ENCODE data around the gene FOXP4. TPM values are rescaled to one million over a fixed set of nuclear protein-coding genes. Genes with fewer than 3 reads are reported as not detected.

The FOXP4 gene
- polyA plus RNA-seq, 1 of the 3 experiments (the other 2 are of a cell fraction), result 7.3 TPM

DNA sequence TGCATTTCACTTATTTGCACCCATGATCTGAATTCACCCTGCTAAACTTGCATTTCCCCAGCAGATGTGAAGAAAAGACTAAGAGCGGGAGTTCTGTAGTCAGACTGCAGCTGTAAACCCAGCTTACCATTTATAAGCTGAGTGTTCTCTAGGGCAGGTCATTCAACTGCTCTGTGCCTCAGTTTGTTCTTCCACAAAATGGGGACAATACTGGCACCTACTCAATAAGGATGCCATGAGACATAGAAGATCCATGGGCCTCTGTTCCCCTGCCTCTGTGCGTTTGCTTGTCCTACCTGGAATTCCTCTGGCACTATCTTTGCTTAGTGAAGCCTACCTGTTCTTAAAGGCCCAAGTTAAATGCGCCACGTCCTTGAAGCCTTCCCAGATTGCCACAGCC is 79.8 kb downstream of the FOXP4 start:
- Histone ChIP-seq H3K36me3 (replicated peaks in 1 of 2; ENCODE audit: control insufficient read depth in 1 of 2, insufficient read depth in 2 of 2, low read length in 1 of 2) (no peaks in the 10 kb centered on the region), H3K4me1 (ENCODE audit: control insufficient read depth in 1 of 2, insufficient read depth in 2 of 2, low read depth in 1 of 2, low read length in 1 of 2) (peaks cover 0 to 3% of the 10 kb centered on the region in 2 experiments; a peak in 2 of 4 replicates), H3K79me2 (ENCODE audit: insufficient read depth) (no peaks in the 10 kb centered on the region), H3K9me3 (no peaks in the 10 kb centered on the region), H3K27me3 (ENCODE audit: insufficient read depth) (no peaks in the 10 kb centered on the region), H3K4me2 (no peak overlapping the region), H3K4me3 (ENCODE audit: low read depth in 2 of 2, low read length in 1 of 2) (no peak overlapping the region), H4K20me1 (ENCODE audit: insufficient read depth) (no peaks in the 10 kb centered on the region), H3K27ac (ENCODE audit: low read depth in 2 of 2, low read length in 1 of 2) (no peak overlapping the region), H2AFZ (ENCODE audit: low read depth) (no peak overlapping the region), H3K9ac (no peak overlapping the region), H3F3A (replicated peaks; ENCODE audit: insufficient read depth) (no peaks in the 10 kb centered on the region), H3K9me2 (no peaks in the 10 kb centered on the region)
- WGBS (ENCODE audit: low lambda C conversion rate), result 76% methylated on average over 4 of the region's 4 CpGs
- TF ChIP-seq, protein P1, sequence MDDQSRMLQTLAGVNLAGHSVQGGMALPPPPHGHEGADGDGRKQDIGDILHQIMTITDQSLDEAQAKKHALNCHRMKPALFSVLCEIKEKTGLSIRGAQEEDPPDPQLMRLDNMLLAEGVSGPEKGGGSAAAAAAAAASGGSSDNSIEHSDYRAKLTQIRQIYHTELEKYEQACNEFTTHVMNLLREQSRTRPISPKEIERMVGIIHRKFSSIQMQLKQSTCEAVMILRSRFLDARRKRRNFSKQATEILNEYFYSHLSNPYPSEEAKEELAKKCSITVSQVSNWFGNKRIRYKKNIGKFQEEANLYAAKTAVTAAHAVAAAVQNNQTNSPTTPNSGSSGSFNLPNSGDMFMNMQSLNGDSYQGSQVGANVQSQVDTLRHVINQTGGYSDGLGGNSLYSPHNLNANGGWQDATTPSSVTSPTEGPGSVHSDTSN (IDR thresholded peaks at IDR 0.05), result no peak
- TF ChIP-seq FOXJ3 (CRISPR knock-in tag; IDR thresholded peaks at IDR 0.05) (no peak), MXI1 (IDR thresholded peaks at IDR 0.05; ENCODE audit: low read depth, low read length) (no peak), GATA2 (CRISPR knock-in tag; IDR thresholded peaks at IDR 0.05) (no peak), TCF12 (IDR thresholded peaks at IDR 0.05) (no peak), SIN3A (IDR thresholded peaks at IDR 0.05; ENCODE audit: borderline replicate concordance, low read depth, low read length) (no peak), JUND (IDR thresholded peaks at IDR 0.05) (no peak), NFIC (IDR thresholded peaks at IDR 0.05; ENCODE audit: borderline replicate concordance) (no peak), FOSL2 (IDR thresholded peaks at IDR 0.05; ENCODE audit: borderline replicate concordance, low read depth) (no peak), RXRA (IDR thresholded peaks at IDR 0.05; ENCODE audit: borderline replicate concordance, low read depth) (no peak), TEAD4 (IDR thresholded peaks at IDR 0.05; ENCODE audit: borderline replicate concordance, insufficient read depth) (no peak), EZH2phosphoT487 (IDR thresholded peaks at IDR 0.05; ENCODE audit: borderline replicate concordance, low read depth) (no peak), RCOR1 (IDR thresholded peaks at IDR 0.05; ENCODE audit: low read length) (no peak), RFX5 (IDR thresholded peaks at IDR 0.05; ENCODE audit: low read length) (no peak), POLR2AphosphoS5 (IDR thresholded peaks at IDR 0.05; ENCODE audit: low read depth, low read length) (no peak), EP300 (IDR thresholded peaks at IDR 0.05; ENCODE audit: borderline replicate concordance in 1 of 2, low read depth in 1 of 2, low read length in 1 of 2) (no peak)
- TF ChIP-seq, protein P2, sequence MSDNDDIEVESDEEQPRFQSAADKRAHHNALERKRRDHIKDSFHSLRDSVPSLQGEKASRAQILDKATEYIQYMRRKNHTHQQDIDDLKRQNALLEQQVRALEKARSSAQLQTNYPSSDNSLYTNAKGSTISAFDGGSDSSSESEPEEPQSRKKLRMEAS (IDR thresholded peaks at IDR 0.05; ENCODE audit: low read depth), result no peak
- TF ChIP-seq, protein P3, sequence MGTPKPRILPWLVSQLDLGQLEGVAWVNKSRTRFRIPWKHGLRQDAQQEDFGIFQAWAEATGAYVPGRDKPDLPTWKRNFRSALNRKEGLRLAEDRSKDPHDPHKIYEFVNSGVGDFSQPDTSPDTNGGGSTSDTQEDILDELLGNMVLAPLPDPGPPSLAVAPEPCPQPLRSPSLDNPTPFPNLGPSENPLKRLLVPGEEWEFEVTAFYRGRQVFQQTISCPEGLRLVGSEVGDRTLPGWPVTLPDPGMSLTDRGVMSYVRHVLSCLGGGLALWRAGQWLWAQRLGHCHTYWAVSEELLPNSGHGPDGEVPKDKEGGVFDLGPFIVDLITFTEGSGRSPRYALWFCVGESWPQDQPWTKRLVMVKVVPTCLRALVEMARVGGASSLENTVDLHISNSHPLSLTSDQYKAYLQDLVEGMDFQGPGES (IDR thresholded peaks at IDR 0.05; ENCODE audit: low read depth, low read length), result no peak
- TF ChIP-seq, protein P4, sequence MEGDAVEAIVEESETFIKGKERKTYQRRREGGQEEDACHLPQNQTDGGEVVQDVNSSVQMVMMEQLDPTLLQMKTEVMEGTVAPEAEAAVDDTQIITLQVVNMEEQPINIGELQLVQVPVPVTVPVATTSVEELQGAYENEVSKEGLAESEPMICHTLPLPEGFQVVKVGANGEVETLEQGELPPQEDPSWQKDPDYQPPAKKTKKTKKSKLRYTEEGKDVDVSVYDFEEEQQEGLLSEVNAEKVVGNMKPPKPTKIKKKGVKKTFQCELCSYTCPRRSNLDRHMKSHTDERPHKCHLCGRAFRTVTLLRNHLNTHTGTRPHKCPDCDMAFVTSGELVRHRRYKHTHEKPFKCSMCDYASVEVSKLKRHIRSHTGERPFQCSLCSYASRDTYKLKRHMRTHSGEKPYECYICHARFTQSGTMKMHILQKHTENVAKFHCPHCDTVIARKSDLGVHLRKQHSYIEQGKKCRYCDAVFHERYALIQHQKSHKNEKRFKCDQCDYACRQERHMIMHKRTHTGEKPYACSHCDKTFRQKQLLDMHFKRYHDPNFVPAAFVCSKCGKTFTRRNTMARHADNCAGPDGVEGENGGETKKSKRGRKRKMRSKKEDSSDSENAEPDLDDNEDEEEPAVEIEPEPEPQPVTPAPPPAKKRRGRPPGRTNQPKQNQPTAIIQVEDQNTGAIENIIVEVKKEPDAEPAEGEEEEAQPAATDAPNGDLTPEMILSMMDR (IDR thresholded peaks at IDR 0.05), result no peak
- no peak for DNase-seq
- ChIA-PET POLR2A (no interaction called here), CTCF (interaction anchor here (1.0 to 3.0 kb wide), 6 partner anchors 10 to 161 kb away, joined by 3 to 13 read pairs (median 4); partner anchors contain the start of gene TOMM6)
